Activated CD4-positive, CD25-positive, alpha-beta regulatory T cell treated with anti-CD3 and anti-CD28 coated beads, Interleukin-2, amount 50 U/mL, for 24 hours (primary cell): ENCODE data around the gene NLRP9.
A peak's percentile ranks its signal among the peaks of the same experiment; 100 is the strongest.

Source experiments
- ATAC-seq, 2 donors: fragments of 150-1000 bp; cut with Tn5 transposase; one replicate each; pipeline ENCODE4 v1.10.0; 2021; ENCODE audit warnings: mild to moderate bottlenecking in 1 of 2, moderate library complexity in 1 of 2

NLRP9 gene

DNA sequence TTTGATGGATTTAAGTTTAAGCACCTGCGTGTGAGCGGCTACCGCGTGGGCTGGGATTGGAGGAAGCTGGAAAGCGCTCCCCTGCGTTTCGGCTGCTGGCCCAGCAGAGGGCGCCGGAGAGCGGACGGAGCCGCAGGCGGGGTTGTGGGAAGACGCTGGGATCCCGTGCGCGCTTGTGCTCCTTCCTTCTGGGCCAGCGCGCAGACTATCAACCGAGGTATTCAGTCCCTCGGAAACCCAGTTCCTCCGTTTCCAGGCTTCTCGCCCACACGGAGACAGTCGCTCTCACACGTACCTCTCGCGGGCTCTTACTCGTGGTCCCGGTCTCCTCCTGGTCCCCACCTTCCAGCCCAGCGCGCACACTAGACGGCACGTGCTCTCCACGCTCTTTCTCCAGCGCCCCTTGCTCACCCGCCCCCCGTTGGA, 34.4 kb downstream of the NLRP9 start:
- ATAC-seq = peak in 1 of 2 donors; percentile 24

DNA sequence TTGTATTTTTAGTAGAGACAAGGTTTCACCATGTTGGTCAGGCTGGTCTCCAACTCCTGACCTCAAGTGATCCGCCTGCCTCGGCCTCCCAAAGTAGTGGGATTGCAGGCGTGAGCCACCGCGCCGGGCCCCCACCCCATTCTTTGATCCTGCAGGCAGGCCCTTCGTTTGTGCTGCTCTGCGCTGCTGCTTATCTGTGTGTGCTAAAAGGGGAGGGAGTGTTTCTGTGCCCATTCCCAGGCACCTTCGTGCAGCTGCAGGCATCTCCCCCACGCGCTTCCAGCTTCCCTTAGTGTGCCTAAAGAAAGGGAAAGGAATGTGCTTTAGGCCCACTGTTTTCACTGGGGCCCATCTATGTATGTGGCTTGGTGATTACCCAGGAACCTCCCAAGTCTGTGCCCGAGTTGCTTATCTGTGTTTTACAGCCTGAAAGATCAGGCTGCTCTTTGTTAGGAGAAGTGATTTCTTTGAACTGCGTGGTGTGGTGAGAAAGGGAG, 36.0 kb downstream of the NLRP9 start:
- ATAC-seq = no peak

DNA sequence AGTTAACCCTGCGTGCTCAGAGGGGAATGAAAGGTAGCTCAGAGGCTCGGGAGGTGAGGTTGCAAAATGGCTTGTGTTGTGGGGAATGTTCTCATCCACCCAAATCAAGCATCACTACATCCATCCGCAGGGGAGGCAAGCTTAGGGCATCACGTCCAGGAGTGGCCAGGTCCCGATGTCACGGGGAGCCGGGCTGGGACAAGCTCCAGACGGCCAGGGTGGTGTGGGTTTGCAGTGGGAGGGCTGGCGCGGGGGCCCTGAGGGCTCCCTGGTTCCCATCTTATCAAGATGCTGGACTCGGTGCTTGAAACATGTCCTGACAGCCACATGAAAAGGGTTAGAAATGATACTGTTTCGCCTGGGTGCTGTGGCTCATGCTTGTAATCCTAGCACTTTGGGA, 37.4 kb downstream of the NLRP9 start:
- no peak for ATAC-seq

DNA sequence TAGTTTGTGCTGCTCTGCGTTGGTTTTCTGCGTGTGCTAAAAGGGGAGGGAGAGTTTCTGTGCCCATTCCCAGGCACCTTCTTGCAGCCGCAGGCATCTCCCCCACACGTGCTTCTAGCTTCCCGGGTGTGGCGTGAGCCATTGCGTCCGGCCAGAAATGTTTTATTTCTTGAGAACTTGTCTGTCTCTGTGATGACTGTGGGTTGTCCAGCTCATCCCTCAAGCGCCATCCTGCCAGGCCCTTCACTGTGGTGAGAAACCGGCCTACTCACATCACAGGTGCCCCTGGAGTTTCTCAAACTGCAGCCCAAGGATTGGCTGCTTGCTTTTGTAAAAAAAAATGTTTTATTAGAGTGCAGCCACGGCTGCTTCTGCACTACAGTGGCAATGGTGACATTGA, 39.0 kb downstream of the NLRP9 start:
- no peak for ATAC-seq

DNA sequence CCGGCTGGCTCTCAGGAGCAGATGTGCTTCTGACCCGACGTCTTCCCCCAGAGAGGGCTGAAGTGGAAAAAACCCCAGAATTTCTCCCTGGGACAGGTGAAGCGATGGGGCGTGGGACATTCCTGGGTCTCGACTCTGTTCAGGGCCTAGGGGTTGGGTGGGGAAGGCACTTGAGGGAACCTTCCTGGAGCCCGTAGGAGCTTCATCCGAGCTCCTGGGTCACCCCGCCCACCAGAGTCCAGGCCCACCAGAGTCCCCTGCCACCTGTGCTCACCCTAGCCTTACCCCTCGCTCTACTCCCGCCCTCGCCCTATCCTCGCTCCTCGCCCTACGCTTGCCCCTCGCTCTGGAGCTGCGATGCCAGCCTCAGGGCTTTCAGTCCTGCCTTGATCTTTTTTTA, 39.9 kb downstream of the NLRP9 start:
- no peak for ATAC-seq

DNA sequence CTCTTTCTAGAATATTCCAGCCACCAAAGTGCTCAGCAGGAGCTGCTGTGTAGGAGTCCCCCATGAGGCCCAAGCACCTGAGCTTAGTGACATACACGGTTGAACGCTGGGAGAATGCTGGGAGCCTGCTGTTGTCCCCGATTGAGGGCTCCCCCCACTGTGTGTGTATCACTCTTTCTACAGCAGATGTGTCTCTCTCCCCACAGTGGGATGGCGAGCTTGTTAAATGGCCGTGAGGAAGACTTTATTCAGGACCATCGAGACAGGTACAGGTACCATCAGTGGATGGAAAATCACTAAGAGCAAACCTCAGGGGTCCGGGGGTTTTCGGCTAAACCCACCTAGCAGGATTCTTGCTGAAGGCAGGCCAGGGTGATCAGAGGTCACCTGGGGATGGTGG, 40.5 kb downstream of the NLRP9 start:
- ATAC-seq = no peak

DNA sequence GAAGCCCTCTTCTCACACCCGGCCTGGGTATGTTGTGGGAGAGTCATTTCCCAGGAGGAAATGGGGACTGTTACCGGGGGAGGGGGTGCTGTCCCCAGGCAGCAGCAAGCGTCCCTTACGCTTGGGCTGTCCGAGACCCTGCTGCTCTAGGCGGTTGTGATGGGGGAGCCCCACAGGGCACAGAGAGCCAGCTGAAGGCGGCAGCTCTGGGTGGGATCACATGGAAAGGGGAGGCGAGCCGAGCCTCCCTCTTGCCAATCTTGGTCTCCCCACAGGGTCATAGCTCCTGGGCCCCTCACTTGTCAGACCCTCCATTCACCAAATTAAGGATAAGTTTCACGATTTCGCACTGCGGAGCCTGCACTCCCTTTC, 41.1 kb downstream of the NLRP9 start:
- no peak for ATAC-seq

DNA sequence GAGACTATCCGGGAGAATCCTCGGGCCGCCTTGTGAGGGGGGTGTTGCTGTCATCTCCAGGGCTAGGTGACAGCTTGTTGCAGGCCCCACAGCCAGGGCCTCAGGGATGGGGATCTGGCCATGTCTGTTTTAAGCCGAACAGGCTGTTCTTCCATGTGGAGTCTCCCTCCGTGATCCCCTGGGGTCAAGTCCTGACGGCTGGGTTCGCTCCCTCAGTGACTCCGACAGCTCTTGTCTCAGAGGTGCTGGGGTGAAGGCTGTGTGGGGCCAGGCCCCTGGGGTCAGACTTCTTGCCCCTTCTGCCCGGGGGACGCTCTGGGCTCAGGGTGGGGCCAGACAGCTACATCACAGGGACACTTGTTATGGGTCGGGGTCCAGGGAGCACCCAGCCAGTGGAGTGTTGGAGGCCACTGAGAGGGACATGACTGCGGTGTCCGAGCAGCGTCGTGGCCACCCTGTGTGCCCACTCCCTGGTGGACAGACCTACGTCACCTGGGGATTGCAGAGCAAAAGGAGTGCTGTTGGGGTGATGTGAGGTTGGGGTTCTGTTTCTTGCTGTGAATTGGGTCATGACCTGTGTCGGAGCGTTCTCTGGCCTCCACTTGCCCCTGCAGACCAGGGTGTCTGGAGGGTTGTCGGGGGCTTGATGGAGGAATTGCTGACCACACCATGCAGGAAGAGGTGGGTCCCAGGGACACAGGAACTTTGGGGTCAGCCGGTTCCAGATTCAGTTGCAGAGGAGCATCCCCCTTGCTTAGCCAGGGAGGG, 41.7 kb downstream of the NLRP9 start:
- no peak for ATAC-seq

DNA sequence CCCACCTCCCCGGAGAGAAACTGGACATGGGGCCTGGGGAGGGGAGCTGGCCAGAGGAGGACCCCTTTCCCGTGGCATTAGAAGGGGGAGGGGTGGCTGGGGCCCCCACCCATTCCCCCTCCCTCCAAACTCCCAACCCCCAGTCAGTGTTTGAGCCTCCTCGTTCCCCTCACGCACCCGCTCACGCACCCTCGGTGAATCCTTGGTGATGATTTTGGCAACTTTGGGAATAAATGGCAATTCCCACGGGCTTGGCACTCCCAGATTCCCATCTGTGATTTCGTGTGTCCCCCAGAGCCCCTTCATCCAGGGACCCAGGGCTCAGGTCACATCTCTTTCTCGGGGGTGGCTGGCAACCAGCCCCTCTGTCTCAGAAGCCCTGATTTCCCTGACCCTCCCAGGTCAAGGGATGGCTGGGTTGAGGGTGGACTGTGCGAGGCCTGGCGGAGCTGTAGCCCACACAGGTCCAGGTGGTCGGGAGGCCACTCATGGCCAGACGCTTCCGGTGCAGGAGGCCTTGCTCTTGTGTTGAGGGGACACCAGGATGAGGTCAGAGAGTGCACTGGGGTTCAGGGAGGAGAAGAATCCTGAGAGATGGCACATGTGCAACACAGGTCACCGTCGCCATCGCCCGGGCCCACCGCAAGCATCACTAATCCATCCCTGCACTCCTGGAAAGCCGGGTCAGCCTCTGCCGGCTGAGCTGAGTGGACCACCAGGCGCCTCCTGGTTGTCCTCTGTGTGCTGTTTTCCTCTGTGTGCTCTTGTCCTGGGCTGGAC, 42.5 kb downstream of the NLRP9 start:
- no peak for ATAC-seq

DNA sequence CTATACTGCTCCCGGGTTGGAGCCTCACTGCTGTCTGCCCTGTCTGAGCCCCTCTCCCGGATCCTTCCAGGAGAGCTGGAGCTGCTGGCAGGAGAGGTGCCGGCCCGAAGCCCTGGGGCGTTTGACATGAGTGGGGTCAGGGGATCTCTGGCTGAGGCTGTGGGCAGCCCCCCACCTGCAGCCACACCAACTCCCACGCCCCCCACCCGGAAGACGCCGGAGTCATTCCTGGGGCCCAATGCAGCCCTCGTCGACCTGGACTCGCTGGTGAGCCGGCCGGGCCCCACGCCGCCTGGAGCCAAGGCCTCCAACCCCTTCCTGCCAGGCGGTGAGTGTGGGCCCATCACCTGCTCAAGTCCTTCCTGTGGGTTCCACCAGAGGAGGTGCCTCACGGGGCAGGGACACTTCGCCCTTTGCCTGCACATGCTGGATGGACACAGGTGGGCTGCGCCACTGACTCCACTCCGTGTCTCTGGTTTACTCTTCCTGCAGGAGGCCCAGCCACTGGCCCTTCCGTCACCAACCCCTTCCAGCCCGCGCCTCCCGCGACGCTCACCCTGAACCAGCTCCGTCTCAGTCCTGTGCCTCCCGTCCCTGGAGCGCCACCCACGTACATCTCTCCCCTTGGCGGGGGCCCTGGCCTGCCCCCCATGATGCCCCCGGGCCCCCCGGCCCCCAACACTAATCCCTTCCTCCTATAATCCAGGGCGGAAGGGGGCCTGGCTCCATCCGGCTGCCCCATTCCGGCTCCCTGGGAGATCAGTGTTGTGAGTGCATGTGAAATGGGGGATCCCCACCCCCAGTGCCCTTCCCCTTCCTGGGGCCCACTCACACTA, 43.3 kb downstream of the NLRP9 start:
- no peak for ATAC-seq

DNA sequence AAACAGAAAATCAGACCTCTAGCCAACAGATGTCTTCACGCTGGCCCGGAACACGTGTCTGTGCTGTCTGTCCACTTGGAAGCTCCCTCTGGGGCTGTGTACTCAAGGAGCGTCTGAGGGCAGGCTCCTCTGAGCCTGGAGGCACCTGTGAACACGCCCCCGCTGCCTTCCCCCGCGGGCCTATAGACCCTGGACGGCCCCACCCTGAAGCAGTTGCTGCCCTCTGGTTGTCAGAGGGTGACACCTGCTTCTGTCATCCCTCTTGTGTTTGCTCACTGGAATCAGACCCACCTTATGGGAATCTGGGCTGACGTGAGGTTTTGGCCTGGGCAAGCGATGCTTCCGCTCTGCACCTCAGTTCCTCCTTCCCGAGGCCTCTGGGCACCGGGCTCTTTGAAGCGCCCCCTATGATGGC, 44.0 kb downstream of the NLRP9 start:
- ATAC-seq = no peak

DNA sequence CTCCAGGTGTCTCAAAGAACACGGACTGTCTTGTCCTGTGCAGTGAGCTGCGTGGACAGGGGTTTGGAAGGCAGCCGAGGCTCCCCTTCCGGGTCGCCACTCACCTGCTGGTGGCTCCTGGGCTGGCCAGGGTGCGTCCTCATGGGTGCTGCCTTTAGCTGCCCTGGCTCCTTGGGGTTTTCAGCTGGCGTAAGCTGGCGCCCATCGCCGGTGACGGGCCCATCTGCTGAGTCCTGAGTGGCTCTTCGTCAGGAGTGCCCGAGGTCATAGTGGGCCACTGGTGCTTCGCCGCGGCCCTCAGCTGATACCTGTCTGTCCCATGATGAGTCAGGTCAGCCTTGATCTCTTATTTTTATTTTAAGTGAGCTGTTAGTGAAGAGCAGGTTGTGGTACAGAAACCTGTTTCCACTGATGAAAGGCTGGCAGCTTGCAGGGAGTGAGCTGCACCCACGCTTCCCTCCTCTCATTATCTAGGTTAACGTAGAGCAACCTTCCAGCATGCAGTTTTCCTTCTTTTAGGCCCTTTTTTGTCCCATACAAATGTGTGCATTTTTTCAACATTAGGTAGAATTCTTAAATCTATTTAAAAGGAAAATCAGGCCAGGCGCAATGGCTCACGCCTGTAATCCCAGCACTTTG, 44.7 kb downstream of the NLRP9 start:
- no peak for ATAC-seq

DNA sequence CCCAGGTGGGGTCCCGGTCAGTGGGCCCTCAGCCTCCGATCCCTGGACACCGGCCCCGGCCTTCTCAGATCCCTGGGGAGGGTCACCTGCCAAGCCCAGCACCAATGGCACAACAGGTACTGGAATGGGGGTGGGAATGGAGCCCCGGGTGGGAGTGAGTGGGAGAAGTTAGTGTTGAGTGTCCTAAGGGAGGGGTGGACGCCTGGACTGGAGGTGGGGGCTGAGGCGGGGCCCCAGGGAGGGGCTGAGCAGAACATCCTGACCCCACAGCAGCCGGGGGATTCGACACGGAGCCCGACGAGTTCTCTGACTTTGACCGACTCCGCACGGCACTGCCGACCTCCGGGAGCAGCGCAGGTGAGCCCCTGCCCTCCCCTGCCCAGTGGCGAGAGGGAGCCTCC, 45.5 kb downstream of the NLRP9 start:
- no peak for ATAC-seq

DNA sequence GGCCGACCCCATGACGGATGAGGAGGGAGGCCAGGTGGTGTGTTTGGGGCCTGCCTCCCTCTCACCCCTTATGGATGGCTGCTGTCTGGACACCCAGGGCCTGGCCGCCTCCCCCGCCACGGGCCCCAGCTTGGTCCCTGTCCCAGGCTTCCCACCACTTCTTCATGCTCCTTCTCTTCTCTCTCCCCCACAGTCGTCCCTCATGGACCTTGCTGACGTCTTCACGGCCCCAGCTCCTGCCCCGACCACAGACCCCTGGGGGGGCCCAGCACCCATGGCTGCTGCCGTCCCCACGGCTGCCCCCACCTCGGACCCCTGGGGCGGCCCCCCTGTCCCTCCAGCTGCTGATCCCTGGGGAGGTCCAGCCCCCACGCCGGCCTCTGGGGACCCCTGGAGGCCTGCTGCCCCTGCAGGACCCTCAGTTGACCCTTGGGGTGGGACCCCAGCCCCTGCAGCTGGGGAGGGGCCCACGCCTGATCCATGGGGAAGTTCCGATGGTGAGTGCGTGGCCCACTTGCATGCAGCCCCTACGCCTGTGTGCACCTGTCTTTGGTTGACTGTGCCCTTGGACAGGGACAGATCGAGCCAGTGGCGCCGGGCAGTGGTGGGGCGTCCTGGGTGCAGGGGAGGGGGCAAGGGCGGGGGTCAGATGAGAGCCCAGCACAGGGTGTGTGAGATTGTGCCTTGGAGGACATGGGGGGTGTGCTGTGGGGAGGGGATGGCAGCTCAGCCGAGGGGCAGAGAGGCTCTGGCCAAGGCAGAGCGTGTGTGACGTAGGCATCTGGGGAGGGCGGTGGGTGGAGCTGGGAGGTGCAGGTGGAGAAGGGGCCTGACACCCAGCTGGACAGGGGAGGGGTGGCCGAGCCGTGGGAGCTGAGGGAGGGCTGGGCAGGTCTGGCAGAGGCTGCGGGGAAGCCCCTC, 46.4 kb downstream of the NLRP9 start:
- no peak for ATAC-seq

DNA sequence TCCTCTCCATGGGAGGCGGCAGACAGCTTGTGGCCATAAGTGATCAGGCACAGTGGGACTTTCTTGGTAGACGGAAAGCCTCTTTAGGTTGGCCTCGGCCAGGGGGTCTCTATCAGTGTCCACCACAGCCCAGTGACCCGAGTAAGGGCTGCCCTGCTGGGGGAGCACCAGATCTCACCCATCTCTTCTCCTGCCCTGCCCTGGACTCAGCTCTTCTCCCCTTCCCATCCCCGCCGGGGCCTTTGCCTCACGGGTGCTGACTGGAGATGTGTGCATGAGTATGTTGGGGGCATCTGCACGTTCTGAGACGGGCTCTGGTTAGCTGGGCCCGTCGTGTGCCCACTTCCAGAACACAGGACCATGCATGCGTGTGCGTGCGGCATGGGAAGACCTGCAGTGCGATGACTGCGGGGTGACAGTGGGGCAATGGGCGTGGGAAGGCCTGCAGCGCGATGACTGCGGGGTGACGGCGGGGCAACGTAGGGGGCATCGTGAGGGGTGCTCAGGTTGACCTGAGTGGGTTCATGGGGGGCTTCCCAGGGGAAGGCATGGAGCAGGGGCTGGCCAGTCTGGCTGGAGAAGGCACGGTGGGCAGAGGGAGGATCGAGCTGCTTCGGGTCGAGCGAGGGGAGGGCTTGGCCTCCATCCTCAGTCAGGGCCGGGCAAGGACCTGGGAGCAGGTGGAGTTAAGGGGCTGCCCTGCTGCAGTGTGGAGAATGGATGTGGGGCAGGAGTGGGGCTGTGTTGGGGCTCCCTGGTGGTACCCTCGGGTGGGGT, 47.2 kb downstream of the NLRP9 start:
- no peak for ATAC-seq

DNA sequence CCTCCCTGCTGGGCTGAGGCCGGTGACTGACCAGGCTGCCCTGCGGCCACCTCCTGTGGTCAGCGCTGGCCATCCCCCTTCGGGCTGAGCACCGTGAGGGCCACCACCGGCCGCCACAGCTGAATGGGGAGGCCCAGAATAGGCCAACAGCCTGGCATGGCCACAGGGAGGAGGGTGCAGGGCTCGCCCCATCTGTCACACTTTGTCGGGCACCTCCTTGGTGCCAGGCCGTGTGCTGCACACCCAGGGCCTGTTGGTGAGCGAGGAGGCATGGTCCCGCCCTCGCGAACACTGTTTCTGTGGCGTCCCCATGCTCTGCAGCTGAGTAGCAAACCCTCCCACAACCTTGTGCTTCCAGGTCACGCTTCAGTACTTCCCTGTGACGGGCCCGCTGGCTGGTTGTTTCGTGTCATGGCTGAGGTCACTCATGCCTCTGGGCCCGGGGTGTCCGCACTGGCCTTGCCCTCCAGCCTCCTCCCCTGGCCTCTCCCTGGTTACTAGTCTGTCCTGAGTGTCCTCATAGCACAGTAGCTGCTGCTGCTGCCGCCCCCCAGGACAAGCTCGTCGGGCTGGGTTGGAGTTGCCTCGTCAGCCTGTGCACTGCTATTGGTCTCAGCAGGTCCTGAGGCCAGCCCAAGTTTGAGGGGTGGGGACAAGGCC, 48.0 kb downstream of the NLRP9 start:
- ATAC-seq = no peak

DNA sequence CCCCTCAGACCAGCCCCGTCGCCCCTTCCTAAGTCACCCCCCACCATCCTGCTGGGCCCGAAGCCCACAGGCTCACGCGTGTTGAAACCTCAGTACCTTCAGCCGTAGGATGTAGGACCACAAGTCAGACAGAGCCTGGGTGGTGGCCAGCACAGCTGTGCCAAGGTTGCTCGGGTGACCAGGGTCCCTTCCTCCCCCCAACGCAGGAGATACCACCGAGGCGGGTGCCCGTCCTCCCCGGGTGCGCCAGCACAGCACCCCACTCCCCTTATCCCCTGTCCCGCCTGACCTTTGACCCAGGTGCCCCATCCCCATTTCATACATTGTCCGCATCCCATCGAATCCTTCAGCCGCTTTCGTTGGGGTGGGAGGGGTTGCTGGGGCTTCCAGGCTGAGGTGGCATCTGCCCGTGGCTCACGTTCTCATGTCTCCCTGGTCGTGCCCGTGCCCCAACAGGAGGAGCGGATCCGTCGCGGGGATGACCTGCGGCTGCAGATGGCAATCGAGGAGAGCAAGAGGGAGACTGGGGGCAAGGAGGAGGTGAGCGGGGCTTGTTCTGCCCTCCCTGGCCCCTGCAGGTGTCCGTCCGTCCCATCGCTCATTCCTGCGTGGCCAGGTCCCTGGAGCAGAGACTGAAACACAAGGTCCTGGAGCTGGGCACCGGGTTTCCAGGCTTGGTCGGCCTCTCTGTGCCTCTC, 48.6 kb downstream of the NLRP9 start:
- no peak for ATAC-seq

DNA sequence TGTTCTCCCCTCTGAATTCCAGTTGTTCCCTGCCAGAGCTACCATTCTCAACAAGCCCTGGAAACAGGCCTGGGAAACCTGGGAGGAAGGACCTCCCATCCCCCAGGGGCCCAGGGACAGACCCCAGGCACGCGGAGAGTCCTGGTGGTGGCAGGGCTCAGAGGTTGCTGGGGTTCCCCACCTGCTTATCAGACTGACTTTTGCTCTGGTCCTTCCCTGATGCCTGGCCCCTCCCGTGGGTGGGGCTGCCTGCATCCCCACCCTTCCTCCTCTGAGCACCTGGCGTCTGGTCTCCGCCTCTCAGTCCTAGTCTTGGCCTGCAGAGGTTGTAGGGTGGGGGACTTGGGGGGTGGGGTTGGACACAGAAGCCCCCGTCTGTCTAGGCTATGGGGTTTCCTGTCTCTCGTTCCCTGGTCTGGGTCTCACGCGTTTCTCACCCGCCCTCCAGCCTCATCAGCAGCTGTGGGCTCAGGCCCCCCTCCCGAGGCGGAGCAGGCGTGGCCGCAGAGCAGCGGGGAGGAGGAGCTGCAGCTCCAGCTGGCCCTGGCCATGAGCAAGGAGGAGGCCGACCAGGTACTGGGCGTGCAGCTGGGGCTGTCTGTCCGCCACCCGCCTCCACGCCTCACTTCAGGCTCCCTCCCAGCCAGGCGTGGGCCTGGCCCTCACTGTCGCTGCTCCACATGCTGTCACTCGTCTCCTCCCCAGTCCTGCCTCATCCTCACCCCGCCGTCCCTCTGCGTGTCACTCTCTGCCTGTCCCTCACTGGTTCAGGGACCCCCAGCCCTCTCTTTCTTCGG, 49.6 kb downstream of the NLRP9 start:
- ATAC-seq = no peak
